Naive thymus-derived CD4-positive, alpha-beta T cell (primary cell): Measurements from ENCODE around the gene NEK11. TPM values are rescaled to one million over a fixed set of nuclear protein-coding genes. Genes with fewer than 3 reads are reported as not detected.
"Not testable (repeated sequence)": the region's sequence is repeated elsewhere in the genome, so short reads cannot be mapped to it uniquely, and the experiment has no call there.

Source experiments
- ATAC-seq: fragments of 150-1000 bp; cut with Tn5 transposase; 2 replicates; pipeline ENCODE4 v1.10.0; 2021; ENCODE audit warnings: mild to moderate bottlenecking, moderate library complexity
- CTCF ChIA-PET: fragments of 350-600 bp; sonication (Branson Sonifier 250); formaldehyde crosslinking; loops from one replicate; lab custom pipeline; 2021; ENCODE audit warnings: antibody characterized with exemption; lab: Charles Lee
- POLR2A ChIA-PET: fragments of 350-600 bp; sonication (Branson Sonifier 250); formaldehyde crosslinking; loops from one replicate; lab custom pipeline; 2021; ENCODE audit warnings: antibody characterized with exemption, inconsistent platforms; lab: Charles Lee
- DNase-seq, 9 donors: peaks; one replicate each; pipeline versions ENCODE4 v3.0.0 to v3.0.0-alpha.2; 2020 to 2022; ENCODE audit warnings: mixed read lengths in 1 of 9
- H3K27ac ChIP-seq: one replicate; pipeline ENCODE4 v1.7.0; 2013; ENCODE audit warnings: mild to moderate bottlenecking, low read depth, low read length, moderate library complexity
- H3K27me3 ChIP-seq, 2 donors: one replicate each; pipeline ENCODE4 v1.7.0; 2013; ENCODE audit warnings: low read length in 2 of 2, mild to moderate bottlenecking in 2 of 2, moderate library complexity in 2 of 2; ENCODE audit not compliant: control insufficient read depth in 2 of 2, insufficient read depth in 2 of 2
- H3K36me3 ChIP-seq, 3 experiments: 1 replicate in 2 of 3; 2 replicates in 1 of 3; pipeline ENCODE4 v1.7.0; 2013; ENCODE audit warnings: low read length in 3 of 3, mild to moderate bottlenecking in 3 of 3, moderate library complexity in 1 of 3; ENCODE audit not compliant: insufficient read depth in 3 of 3, control insufficient read depth in 2 of 3
- H3K4me1 ChIP-seq, 2 donors: one replicate each; pipeline ENCODE4 v1.7.0; 2013; ENCODE audit warnings: low read length in 2 of 2, mild to moderate bottlenecking in 2 of 2, moderate library complexity in 1 of 2; ENCODE audit not compliant: control insufficient read depth in 2 of 2, insufficient read depth in 2 of 2
- H3K4me3 ChIP-seq: 2 replicates; pipeline ENCODE4 v1.7.0; 2013; ENCODE audit warnings: mild to moderate bottlenecking, low read length
- H3K9me3 ChIP-seq, 3 experiments: 1 replicate in 2 of 3; 2 replicates in 1 of 3; pipeline ENCODE4 v1.7.0; 2013; ENCODE audit warnings: low read length in 3 of 3; ENCODE audit not compliant: control insufficient read depth in 2 of 3
- H3K27ac Mint-ChIP-seq, 9 donors: one replicate each; pipeline ENCODE4 v1.8.0; 2020 to 2022; ENCODE audit warnings: mixed read lengths in 9 of 9, mild to moderate bottlenecking in 8 of 9, moderate library complexity in 5 of 9, inconsistent platforms in 2 of 9
- H3K27me3 Mint-ChIP-seq, 5 donors: one replicate each; pipeline ENCODE4 v1.8.0; 2021 to 2022; ENCODE audit warnings: mixed read lengths in 5 of 5, mild to moderate bottlenecking in 1 of 5
- H3K36me3 Mint-ChIP-seq, 5 donors: one replicate each; pipeline ENCODE4 v1.8.0; 2020 to 2022; ENCODE audit warnings: mixed read lengths in 5 of 5, mild to moderate bottlenecking in 3 of 5, inconsistent platforms in 1 of 5
- H3K4me1 Mint-ChIP-seq, 7 donors: one replicate each; pipeline ENCODE4 v1.8.0; 2020 to 2022; ENCODE audit warnings: mixed read lengths in 7 of 7, mild to moderate bottlenecking in 3 of 7, inconsistent platforms in 1 of 7
- H3K4me3 Mint-ChIP-seq, 10 donors: one replicate each; pipeline ENCODE4 v1.8.0; 2020 to 2022; ENCODE audit warnings: mild to moderate bottlenecking in 10 of 10, mixed read lengths in 10 of 10, moderate library complexity in 6 of 10, inconsistent platforms in 2 of 10
- H3K9me3 Mint-ChIP-seq, 11 donors: one replicate each; pipeline ENCODE4 v1.8.0; 2020 to 2022; ENCODE audit warnings: mixed read lengths in 11 of 11, mild to moderate bottlenecking in 4 of 11, inconsistent platforms in 1 of 11, moderate library complexity in 1 of 11
- intact Hi-C, 2 donors: fragments of 100-400 bp; cut with micrococcal nuclease; formaldehyde crosslinking; loops; one replicate each; pipeline ENCODE4 v1.15.1; 2023
- polyA plus RNA-seq, 2 donors: library from polyadenylated mRNA; unstranded; fragments of 300-500 nt; fragmentation: Illumina TruSeq; gene quantifications; one replicate each; pipeline ENCODE4 v1.2.3, GENCODE V29; 2021
- total RNA-seq, 6 experiments: library from RNA in 5 of 6; stranded (reverse) in 5 of 6; gene quantifications; 1 replicate in 5 of 6; 2 replicates in 1 of 6; pipeline ENCODE4 v1.2.3 and lab custom pipeline; 2021 to 2026

NEK11 gene
- total and polyA plus RNA-seq, 7 experiments from 2014 or later = 1.5 to 9.0 (median 4.4) TPM

DNA sequence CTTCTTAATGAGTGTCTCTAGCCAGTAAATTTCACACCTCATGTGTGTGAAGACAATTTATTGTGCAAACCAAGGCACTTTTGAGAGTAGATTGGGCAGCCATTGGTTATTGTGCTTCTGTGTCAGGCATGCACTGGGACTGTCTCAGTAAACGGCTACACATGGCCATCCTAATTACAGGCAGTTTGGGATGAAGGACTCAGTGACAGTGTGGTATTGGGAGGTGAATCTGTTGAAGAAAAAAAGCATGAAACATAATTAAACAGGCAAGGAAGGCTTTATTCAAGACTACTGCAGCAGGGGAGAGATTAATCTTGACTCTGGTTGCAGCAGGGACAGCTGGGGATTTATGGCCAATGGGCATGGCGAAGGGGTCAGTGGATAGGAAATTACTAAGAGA is 297.1 kb downstream of the NEK11 start:
- DNase-seq = no peak

DNA sequence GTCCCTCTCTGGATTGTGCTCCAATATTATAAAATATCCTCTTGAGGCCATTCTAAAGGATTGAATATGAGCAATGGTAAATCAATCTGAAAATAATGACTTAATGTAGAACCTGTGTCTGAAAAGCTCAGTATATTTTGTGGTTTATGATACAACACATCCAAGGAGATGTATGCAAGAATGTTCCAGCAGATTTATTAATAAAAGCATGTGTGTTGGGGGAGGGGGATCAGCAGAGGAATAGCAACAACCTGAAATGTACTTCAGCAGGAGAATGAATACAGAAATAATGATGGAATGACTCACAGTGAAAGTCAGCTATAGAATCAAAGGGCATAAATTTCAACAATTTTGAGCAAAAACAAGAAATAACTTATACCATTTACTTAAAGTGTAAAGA is 298.2 kb downstream of the NEK11 start:
- Mint-ChIP-seq H3K4me3 (no peak overlapping the region), H3K27me3 (peaks cover 0 to 10% (median 5%) of the 10 kb centered on the region in 5 donors), H3K4me1 (peaks cover 0 to 4% (median 0%) of the 10 kb centered on the region in 7 donors), H3K27ac (no peak overlapping the region), H3K9me3 (peaks cover 0 to 2% (median 0%) of the 10 kb centered on the region in 11 donors), H3K36me3 (no peaks in the 10 kb centered on the region)
- POLR2A ChIA-PET = no interaction called here
- Histone ChIP-seq H3K9me3 (no peaks in the 10 kb centered on the region), H3K4me3 (no peak overlapping the region), H3K27me3 (no peaks in the 10 kb centered on the region), H3K27ac (no peak overlapping the region), H3K4me1 (no peaks in the 10 kb centered on the region), H3K36me3 (no peaks in the 10 kb centered on the region)
- CTCF ChIA-PET = no interaction called here
- intact Hi-C loops = no loop called here
- ATAC-seq (no peak), DNase-seq (no peak)

More for the DNA sequence above, 297.1 kb downstream of the NEK11 start:
- H3K4me3 ChIP-seq = no peak overlapping the region
- Mint-ChIP-seq H3K27me3 (peaks cover 0 to 6% (median 0%) of the 10 kb centered on the region in 5 donors), H3K4me1 (no peaks in the 10 kb centered on the region), H3K4me3 (no peak overlapping the region), H3K9me3 (peaks cover 0 to 2% (median 0%) of the 10 kb centered on the region in 11 donors), H3K27ac (no peak overlapping the region), H3K36me3 (no peaks in the 10 kb centered on the region)
- CTCF ChIA-PET = no interaction called here
- intact Hi-C loops = no loop called here
- H3K27ac ChIP-seq = no peak overlapping the region
- no peaks in the 10 kb centered on the region for H3K27me3 ChIP-seq
- H3K4me1 ChIP-seq = no peaks in the 10 kb centered on the region
- no peaks in the 10 kb centered on the region for H3K9me3 ChIP-seq
- POLR2A ChIA-PET = no interaction called here
- ATAC-seq = no peak
- H3K36me3 ChIP-seq = no peaks in the 10 kb centered on the region

DNA sequence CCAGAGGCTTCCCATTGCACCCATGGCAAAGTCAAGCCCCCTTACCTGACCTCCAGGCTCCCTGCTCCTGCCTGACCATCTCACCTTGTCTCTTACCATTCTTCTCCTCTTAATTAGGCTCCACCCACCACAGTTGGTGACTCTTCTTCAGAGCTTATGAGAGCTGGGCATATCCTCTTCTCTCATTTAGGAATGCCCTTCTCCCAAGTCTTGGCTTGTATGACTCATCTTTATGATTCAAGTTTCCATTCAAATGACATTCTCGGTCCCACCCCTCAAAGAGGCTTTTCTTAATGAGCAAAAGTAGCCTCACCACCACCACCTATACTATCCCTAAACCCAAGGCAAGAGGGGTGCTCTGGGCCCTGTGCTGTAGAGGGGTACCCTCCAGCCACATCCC is 299.6 kb downstream of the NEK11 start:
- Histone ChIP-seq H3K27me3 (no peaks in the 10 kb centered on the region), H3K4me1 (no peaks in the 10 kb centered on the region), H3K36me3 (no peaks in the 10 kb centered on the region), H3K27ac (no peak overlapping the region), H3K9me3 (no peaks in the 10 kb centered on the region), H3K4me3 (no peak overlapping the region)
- intact Hi-C loops = no loop called here
- Mint-ChIP-seq H3K9me3 (peaks cover 0 to 5% (median 2%) of the 10 kb centered on the region in 11 donors), H3K36me3 (peaks cover 0 to 4% (median 0%) of the 10 kb centered on the region in 5 donors), H3K4me3 (no peak overlapping the region), H3K27me3 (peaks cover 0 to 11% (median 7%) of the 10 kb centered on the region in 5 donors), H3K27ac (no peak overlapping the region), H3K4me1 (peaks cover 0 to 4% (median 0%) of the 10 kb centered on the region in 7 donors)
- ATAC-seq (no peak), DNase-seq (no peak)
- ChIA-PET CTCF (no interaction called here), POLR2A (no interaction called here)

DNA sequence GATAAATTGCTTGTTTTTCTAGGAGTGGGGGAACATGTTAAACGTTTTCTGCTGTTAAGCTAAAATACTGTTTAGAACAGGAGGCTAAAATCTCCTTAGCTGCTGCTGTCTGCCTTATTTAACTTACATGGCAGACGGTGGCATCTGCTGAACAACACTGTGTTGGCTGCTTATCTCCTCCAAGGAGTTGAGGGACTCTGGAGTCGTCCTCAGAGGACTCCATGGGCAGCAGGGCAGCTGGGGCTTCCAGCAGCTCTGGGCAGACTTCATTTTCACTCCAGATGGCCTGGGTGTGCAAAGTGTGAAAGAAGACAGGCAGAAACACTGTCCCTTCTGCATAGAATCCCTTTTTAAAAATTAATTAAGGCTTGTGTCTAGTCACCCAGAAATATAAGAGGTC is 302.0 kb downstream of the NEK11 start:
- Histone ChIP-seq H3K4me3 (no peak overlapping the region), H3K27ac (no peak overlapping the region), H3K36me3 (no peaks in the 10 kb centered on the region), H3K27me3 (no peaks in the 10 kb centered on the region), H3K4me1 (no peaks in the 10 kb centered on the region), H3K9me3 (no peaks in the 10 kb centered on the region)
- H3K4me3 Mint-ChIP-seq = no peak overlapping the region
- peaks cover 0 to 7% (median 4%) of the 10 kb centered on the region in 5 donors for H3K36me3 Mint-ChIP-seq
- no peak overlapping the region for H3K27ac Mint-ChIP-seq
- POLR2A ChIA-PET = interaction anchor here (0.6 kb wide), 1 partner anchor 17 kb away, joined by 3 read pairs; no protein-coding TSS in a partner anchor
- DNase-seq (no peak), ATAC-seq (no peak)
- H3K27me3 Mint-ChIP-seq = peaks cover 0 to 11% (median 7%) of the 10 kb centered on the region in 5 donors
- intact Hi-C loops = no loop called here
- peaks cover 0 to 8% (median 3%) of the 10 kb centered on the region in 11 donors for H3K9me3 Mint-ChIP-seq
- CTCF ChIA-PET = no interaction called here
- H3K4me1 Mint-ChIP-seq = peaks cover 0 to 4% (median 0%) of the 10 kb centered on the region in 7 donors

DNA sequence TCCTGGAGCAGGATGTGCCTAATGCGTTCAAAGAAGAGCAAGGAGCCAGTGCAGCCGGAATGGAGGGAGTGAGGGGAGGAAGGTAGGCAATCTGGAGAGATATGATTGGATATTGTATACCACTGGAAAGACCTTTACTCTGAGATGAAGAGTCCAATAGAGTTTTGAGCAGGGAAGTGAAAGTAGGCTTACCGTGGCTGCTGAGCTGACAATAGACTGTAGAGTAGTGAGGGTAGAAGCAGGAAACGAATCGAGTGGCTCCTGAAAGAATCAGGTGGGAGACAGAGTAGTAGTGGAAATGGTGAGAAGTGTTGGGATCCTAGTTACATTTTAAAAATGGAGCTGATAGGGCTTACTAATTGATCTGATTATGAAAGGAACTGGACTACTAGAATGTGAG is 303.1 kb downstream of the NEK11 start:
- H3K4me1 ChIP-seq = no peaks in the 10 kb centered on the region
- Mint-ChIP-seq H3K4me3 (no peak overlapping the region), H3K4me1 (peaks cover 0 to 4% (median 0%) of the 10 kb centered on the region in 7 donors), H3K36me3 (peaks cover 0 to 7% (median 4%) of the 10 kb centered on the region in 5 donors), H3K9me3 (peaks cover 0 to 8% (median 3%) of the 10 kb centered on the region in 11 donors), H3K27ac (no peak overlapping the region), H3K27me3 (peaks cover 0 to 9% (median 7%) of the 10 kb centered on the region in 5 donors)
- CTCF ChIA-PET = no interaction called here
- ATAC-seq (no peak), DNase-seq (no peak)
- no peak overlapping the region for H3K27ac ChIP-seq
- H3K4me3 ChIP-seq = no peak overlapping the region
- no peaks in the 10 kb centered on the region for H3K36me3 ChIP-seq
- intact Hi-C loops = no loop called here
- POLR2A ChIA-PET = no interaction called here
- H3K27me3 ChIP-seq = no peaks in the 10 kb centered on the region
- no peaks in the 10 kb centered on the region for H3K9me3 ChIP-seq

DNA sequence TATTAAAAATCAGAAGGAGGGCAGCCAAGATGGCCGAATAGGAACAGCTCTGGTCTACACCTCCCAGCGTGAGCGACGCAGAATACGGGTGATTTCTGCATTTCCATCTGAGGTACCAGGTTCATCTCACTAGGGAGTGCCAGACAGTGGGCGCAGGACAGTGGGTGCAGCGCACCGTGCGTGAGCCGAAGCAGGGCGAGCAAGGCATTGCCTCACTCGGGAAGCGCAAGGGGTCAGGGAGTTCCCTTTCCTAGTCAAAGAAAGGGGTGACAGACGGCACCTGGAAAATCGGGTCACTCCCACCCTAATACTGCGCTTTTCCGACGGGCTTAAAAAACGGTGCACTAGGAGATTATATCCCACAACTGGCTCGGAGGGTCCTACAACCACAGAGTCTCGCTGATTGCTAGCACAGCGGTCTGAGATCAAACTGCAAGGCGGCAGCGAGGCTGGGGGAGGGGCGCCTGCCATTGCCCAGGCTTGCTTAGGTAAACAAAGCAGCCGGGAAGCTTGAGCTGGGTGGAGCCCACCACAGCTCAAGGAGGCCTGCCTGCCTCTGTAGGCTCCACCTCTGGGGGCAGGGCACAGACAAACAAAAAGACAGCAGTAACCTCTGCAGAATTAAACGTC is 304.9 kb downstream of the NEK11 start:
- H3K4me1 ChIP-seq, ATAC-seq, H3K27me3 ChIP-seq, H3K4me3 ChIP-seq, H3K36me3 Mint-ChIP-seq, DNase-seq, H3K9me3 ChIP-seq, H3K27ac Mint-ChIP-seq, H3K9me3 Mint-ChIP-seq, H3K36me3 ChIP-seq, CTCF ChIA-PET, H3K27me3 Mint-ChIP-seq, POLR2A ChIA-PET, H3K4me1 Mint-ChIP-seq, intact Hi-C loops, H3K4me3 Mint-ChIP-seq, H3K27ac ChIP-seq: not testable (repeated sequence)
